Activated CD8-positive, alpha-beta T cell treated with anti-CD3 and anti-CD28 coated beads for 36 hours (primary cell): ENCODE measurements around the gene SPNS3. TPM values are rescaled to one million over a fixed set of nuclear protein-coding genes. Genes with fewer than 3 reads are reported as not detected.

Source experiments
- ATAC-seq: fragments of 200-7000 bp; cut with Tn5 transposase; one replicate; pipeline ENCODE4 v1.10.0; 2021; ENCODE audit warnings: mild to moderate bottlenecking, moderate library complexity
- CTCF ChIA-PET: fragments of 350-600 bp; sonication (Branson Sonifier 250); formaldehyde crosslinking; loops from one replicate; lab custom pipeline; 2021; ENCODE audit warnings: antibody characterized with exemption; lab: Charles Lee
- POLR2A ChIA-PET: fragments of 350-600 bp; sonication (Branson Sonifier 250); formaldehyde crosslinking; loops from one replicate; lab custom pipeline; 2021; ENCODE audit warnings: antibody characterized with exemption; lab: Charles Lee
- DNase-seq: peaks from one replicate; pipeline ENCODE4 v3.0.0-alpha.2; 2020
- H3K27ac Mint-ChIP-seq: one replicate; pipeline ENCODE4 v1.8.0; 2021; ENCODE audit warnings: mild to moderate bottlenecking, mixed read lengths
- H3K27me3 Mint-ChIP-seq: one replicate; pipeline ENCODE4 v1.8.0; 2021; ENCODE audit warnings: mixed read lengths
- H3K36me3 Mint-ChIP-seq: one replicate; pipeline ENCODE4 v1.8.0; 2021; ENCODE audit warnings: low read depth, mixed read lengths
- H3K4me1 Mint-ChIP-seq: one replicate; pipeline ENCODE4 v1.8.0; 2021; ENCODE audit warnings: low read depth, mixed read lengths
- H3K4me3 Mint-ChIP-seq: one replicate; pipeline ENCODE4 v1.8.0; 2021; ENCODE audit warnings: mild to moderate bottlenecking, moderate library complexity, mixed read lengths
- H3K9me3 Mint-ChIP-seq: one replicate; pipeline ENCODE4 v1.8.0; 2021; ENCODE audit warnings: mixed read lengths
- CTCF ChIP-seq: fragments of 200-600 bp; IDR thresholded peaks from one replicate; pipeline ENCODE4 v1.8.0; 2022; ENCODE audit warnings: antibody characterized with exemption, mild to moderate bottlenecking
- intact Hi-C: fragments of 100-400 bp; cut with micrococcal nuclease; formaldehyde crosslinking; loops from one replicate; pipeline ENCODE4 v1.10.0; 2022
- total RNA-seq, 2 experiments: library from RNA; stranded (reverse); gene quantifications; one replicate each; pipeline ENCODE4 v1.2.3, GENCODE V29; 2021

Gene SPNS3
- total RNA-seq, 2 experiments from 2014 or later: 24.7 to 25.7 TPM

GRCh38 chr17:4453812-4454591, 20.3 kb downstream of the SPNS3 start:
- POLR2A ChIA-PET: no interaction called here
- Mint-ChIP-seq H3K4me1 (no peaks in the 10 kb centered on the region), H3K27ac (no peak overlapping the region), H3K9me3 (no peaks in the 10 kb centered on the region), H3K36me3 (no peaks in the 10 kb centered on the region), H3K4me3 (no peak overlapping the region), H3K27me3 (no peaks in the 10 kb centered on the region)
- DNase-seq (no peak), ATAC-seq (no peak)
- CTCF ChIA-PET: no interaction called here
- no peak for TF ChIP-seq CTCF
- intact Hi-C loops: no loop called here

- intact Hi-C loops: no loop called here
- Mint-ChIP-seq H3K27ac (no peak overlapping the region), H3K9me3 (peaks cover 12% of the 10 kb centered on the region), H3K36me3 (peaks cover 19% of the 10 kb centered on the region), H3K27me3 (no peaks in the 10 kb centered on the region), H3K4me3 (no peak overlapping the region), H3K4me1 (no peaks in the 10 kb centered on the region)
- ChIA-PET CTCF (no interaction called here), POLR2A (no interaction called here)
- ATAC-seq (no peak), DNase-seq (no peak)
- TF ChIP-seq CTCF: no peak
Observed at GRCh38 chr17:4460661-4461060, 26.9 kb downstream of the SPNS3 start.

GRCh38 chr17:4463818-4464476, 30.2 kb downstream of the SPNS3 start:
- no peak for TF ChIP-seq CTCF
- Mint-ChIP-seq H3K27ac (no peak overlapping the region), H3K4me3 (no peak overlapping the region), H3K27me3 (no peaks in the 10 kb centered on the region), H3K36me3 (peaks cover 19% of the 10 kb centered on the region), H3K4me1 (no peaks in the 10 kb centered on the region), H3K9me3 (peaks cover 12% of the 10 kb centered on the region)
- intact Hi-C loops: no loop called here
- ATAC-seq (no peak), DNase-seq (no peak)
- ChIA-PET POLR2A (interaction anchor here (1.2 kb wide), 1 partner anchor 10 kb away, joined by 3 read pairs; no protein-coding TSS in a partner anchor), CTCF (no interaction called here)

- DNase-seq (no peak), ATAC-seq (no peak)
- POLR2A ChIA-PET: no interaction called here
- H3K36me3 Mint-ChIP-seq: peaks cover 10% of the 10 kb centered on the region
- no peak overlapping the region for H3K4me3 Mint-ChIP-seq
- TF ChIP-seq CTCF: no peak
- CTCF ChIA-PET: no interaction called here
- no peak overlapping the region for H3K27ac Mint-ChIP-seq
- no peaks in the 10 kb centered on the region for H3K4me1 Mint-ChIP-seq
- H3K9me3 Mint-ChIP-seq: peaks cover 5% of the 10 kb centered on the region
- no peaks in the 10 kb centered on the region for H3K27me3 Mint-ChIP-seq
- intact Hi-C loops: no loop called here
Observed at GRCh38 chr17:4465786-4466185, 32.0 kb downstream of the SPNS3 start.

- DNase-seq (no peak), ATAC-seq (no peak)
- Mint-ChIP-seq H3K36me3 (peaks cover 3% of the 10 kb centered on the region), H3K27ac (no peak overlapping the region), H3K4me1 (no peaks in the 10 kb centered on the region), H3K27me3 (no peaks in the 10 kb centered on the region), H3K4me3 (no peak overlapping the region), H3K9me3 (no peaks in the 10 kb centered on the region)
- intact Hi-C loops: no loop called here
- ChIA-PET CTCF (no interaction called here), POLR2A (no interaction called here)
- TF ChIP-seq CTCF: no peak
Observed at GRCh38 chr17:4467287-4467686, 33.5 kb downstream of the SPNS3 start.
